PC-3 (cell line): ENCODE data around the gene CREBL2.

Experiments
- CTCF ChIP-seq: fragments of 300-600 bp; sonication (generic); conservative IDR thresholded peaks from 2 replicates; pipeline ENCODE4 v1.5.1; 2017; ENCODE audit warnings: antibody characterized with exemption, low read depth, mild to moderate bottlenecking, low read length
- EZH2 ChIP-seq: fragments of 300-600 bp; sonication (generic); IDR thresholded peaks from one replicate; pipeline ENCODE4 v1.6.1; 2017; ENCODE audit warnings: antibody characterized with exemption, mild to moderate bottlenecking, low read length; ENCODE audit not compliant: unreplicated experiment
- EZH2phosphoT487 ChIP-seq: fragments of 300-600 bp; sonication (generic); IDR thresholded peaks from 2 replicates; pipeline ENCODE4 v1.6.1; 2018; ENCODE audit warnings: mild to moderate bottlenecking, antibody characterized with exemption, low read length, borderline replicate concordance

GRCh38 chr12:12686925-12687324, 75.2 kb downstream of the CREBL2 start:
- no peak for TF ChIP-seq CTCF
- TF ChIP-seq EZH2phosphoT487 = no peak
- no peak for TF ChIP-seq EZH2
